Effector CD8-positive, alpha-beta T cell (primary cell): ENCODE data around the gene ST6GALNAC6.
"Not testable (repeated sequence)": the region's sequence is repeated elsewhere in the genome, so short reads cannot be mapped to it uniquely, and the experiment has no call there.

ENCODE experiments used
- DNase-seq: peaks from one replicate; lab custom pipeline; 2025; lab: John Stamatoyannopoulos, UW

The ST6GALNAC6 gene

DNA sequence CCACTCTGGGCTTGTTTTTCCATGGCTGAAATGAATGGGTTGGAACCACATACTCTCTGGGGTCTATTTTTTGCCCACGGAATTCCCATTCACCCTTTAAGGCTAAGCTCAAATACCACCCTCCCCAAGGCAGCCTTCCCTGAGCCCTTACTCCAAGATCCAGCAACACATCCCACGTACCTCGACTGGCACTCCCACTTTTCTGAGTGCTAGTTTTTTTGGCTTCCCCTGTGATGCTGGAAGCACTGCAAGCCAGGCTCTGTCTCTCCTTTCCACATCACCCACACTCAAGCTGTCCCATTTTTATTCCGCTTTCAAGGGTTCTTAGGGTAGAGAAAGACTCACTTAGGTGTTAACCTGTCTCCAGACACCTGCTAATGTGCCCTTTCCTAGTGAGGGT lies 6.0 kb downstream of the ST6GALNAC6 start:
- no peak for DNase-seq

DNA sequence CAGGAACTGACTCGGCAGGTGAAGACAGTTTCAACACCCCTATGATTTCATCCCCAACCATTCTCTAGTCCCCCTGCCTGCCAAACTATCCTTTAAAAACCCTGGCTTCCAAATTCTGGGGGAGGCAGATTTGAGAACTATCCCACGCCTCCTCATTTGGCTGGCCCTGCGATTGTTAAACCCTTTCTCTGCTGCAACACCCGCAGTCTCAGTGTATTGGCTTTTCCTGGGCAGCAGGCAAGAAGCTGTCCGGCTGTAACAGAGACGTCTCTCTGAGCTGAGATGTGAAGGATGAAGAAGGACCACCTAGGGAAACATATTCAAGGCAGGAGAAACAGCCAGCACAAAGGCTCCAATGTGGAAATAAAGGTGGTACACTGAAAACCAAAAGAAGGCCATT lies 6.6 kb downstream of the ST6GALNAC6 start:
- DNase-seq, result no peak

DNA sequence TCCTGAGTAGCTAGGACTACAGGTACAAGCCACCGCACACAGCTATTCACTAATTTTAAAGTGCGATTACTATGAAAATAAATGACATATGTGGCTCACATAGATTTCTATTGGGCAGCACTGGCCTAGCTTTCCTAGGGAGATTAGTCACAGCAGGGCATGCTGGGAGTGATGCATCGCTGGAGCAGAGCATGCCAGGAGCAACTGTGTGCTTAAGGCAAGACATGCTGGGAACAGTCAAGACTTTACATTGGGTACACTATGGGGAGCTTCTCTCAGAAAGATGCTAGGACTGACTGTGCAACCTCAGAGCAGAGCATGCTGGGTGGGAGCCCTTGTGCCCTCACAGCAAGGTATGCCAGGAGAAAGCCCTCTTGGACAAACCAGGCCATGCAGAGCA lies 9.3 kb downstream of the ST6GALNAC6 start:
- DNase-seq, result no peak

DNA sequence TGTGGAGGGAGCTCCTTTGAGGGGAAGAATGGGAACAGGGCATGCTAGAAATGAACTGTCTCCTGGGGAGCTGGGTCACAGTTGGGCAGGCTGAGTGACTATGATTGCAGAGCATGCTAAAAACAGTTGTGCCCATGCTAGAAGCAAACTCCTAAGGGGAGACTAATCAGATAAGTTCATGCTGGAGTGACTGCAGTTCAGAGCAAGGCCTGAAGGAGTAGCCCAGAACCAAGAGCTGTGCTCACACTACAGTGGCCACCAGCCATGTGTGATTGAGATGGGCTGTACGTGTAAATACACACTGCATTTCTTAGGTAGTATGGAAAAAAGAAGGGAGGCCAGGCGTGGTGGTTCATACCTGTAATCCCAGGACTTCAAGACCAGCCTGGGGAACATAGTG lies 11.6 kb downstream of the ST6GALNAC6 start:
- DNase-seq, result no peak

DNA sequence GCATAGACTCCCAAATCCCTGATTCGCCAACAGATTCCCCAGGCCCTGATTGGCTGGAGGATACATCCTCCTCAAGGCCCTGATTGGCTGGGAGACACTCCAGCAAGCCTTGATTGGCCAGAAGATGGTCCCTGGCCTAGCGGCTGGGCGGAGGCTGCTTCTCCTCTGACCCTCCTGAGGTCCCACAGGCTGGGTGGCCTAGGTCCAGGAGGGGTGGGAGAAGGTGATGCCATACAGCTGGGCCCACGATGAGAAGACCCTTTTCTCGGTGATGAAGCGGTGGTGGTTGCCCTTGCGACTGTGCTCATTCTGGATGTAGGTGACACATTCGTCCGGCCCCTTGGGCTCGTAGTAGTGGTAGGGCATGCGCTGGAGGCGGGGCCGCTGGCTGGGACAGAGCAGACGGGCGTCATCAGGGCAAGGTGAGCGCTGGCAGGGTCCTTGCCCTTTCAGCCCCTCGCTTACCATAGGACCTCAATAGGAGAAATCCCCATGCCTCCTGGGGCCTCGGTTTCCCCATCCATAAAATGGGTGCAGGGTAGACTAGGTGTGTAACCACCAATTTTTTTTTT lies 12.9 kb downstream of the ST6GALNAC6 start:
- no peak for DNase-seq

DNA sequence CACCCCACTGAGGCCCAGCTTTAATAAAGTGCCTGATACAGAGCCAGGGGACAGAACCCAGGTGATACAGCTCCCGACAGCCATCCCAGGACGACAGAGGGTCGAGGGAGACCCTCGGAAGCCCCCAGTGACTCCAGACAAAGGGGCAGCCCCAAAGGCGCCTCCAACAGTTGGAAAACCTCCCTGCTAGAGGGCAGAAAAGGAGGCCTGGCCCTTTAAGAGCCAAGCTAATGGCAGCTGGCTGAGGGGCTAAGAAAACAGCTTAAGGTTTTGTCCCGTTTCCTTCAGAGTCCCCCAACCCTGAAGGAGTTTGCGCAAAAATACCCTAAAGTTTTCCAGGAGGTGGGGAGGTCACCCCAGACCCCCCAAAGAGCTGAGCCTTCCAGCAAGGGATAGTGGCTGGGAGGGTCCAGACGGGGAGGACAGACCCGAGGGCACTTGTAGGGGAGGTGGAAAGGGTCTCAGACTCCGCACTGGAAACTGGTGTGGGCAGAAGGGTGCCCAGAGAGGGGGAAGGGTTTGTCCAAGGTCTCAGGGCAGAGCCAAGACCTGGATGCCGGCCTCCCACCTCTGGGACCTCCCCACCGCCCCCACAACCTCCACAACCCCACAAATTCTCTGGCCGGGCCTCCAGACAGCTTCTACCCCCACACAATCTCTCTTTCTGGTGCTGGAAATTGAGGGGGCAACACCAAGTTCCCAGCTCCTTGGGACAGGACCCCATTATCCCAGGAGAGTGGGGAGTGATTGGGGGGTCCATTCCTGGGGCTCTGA lies 13.7 kb downstream of the ST6GALNAC6 start:
- no peak for DNase-seq

DNA sequence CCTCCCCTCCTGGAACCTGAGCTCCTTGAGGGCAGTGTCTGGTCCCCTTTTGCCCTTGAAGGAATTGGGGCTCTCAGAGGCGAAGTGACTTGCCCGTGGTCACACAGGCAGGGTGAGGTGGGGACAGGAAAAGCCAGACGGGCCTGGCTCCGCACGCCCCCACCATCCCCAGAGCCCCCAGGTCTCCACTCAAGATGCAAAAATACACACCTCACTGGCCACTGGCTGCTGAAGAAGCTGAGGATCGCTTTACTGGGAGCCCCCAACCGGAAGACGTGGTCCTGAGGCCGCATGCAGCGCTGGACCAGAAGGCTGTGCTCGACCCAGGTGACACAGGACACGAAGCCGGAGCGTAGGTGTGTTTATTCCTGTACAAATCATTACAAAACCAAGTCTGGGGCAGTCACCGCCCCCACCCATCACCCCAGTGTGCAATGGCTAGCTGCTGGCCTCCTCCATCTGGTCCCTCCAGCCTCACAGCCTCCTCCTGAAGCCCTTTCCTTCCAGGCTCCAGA lies 14.4 kb downstream of the ST6GALNAC6 start:
- no peak for DNase-seq

DNA sequence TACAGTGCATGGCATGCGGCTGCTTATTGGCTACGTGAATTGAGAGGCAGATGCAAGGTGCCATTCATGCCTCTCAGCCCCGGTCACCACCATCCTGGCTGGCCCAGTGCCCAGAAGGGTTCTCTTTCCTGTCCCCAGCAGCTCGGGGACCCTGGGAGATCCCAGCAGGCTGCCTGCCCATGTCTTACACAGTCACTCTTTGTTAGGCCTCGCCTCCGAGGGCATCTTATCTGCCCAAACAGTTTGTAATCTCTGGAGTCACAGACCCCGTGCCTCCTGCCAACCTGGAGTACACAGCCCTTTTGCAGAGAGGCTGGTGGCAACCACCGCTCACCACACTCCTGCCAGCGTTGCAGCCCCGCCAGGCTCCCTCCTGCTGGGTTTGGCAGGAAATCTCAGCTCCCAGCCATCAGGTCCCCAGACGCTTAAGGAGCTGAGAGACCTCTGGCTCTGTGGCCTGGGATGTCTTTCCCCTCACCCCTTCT lies 14.9 kb downstream of the ST6GALNAC6 start:
- no peak for DNase-seq

DNA sequence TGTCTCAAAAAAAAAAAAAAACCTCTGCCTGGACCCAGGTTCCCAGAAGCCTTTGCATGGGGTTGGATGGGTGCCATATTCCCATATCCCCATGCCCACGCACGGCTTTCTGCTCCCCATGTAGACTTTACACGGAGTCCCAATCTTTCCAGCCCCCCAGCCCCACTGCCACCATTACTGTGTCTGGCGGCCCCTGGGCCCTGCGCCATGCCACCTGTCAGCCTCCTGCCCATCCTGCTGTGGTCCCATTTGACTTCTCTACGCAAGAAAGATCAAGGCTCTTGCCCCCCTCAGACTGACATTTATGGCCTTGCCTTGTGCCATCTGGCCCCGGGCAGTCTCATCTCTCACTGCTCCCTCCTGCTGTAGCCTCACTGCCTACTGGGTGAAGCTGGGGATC lies 15.4 kb downstream of the ST6GALNAC6 start:
- DNase-seq, result no peak

DNA sequence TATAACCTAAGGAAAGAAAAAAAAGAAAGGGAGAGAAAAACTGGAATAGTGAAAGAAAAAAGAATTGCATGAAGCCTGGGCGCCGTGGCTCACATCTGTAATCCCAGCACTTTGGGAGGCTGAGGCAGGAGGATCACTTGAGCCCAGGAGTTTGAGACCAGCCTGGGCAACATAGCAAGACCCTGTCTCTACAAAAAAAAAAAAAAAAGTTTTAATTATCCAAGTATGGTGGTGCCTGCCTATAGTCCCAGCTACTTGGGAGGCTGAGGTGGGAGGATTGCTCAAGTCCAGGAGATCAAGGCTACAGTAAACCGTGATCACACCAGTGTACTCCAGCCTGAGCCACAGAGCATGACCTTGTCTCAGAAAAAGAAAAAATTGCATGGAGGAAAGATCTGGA lies 17.7 kb downstream of the ST6GALNAC6 start:
- not testable (repeated sequence) for DNase-seq

DNA sequence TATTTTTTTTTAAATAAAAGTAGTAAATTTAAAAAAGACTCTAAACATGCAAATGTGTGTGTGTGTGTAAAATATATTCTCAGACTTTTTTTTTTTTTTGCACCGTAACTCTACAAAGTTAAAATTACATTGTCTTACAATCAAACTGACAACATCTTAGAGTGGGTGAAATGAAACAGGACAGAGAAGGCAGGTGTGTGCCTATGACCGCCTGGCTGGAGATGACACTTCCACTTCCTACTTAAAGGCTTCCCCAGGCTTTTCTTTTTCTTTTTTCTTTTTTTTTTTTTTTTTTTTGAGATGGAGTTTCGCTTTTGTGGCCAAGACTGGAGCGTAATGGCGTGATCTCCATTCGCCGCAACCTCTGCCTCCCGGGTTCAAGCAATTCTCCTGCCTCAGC lies 19.3 kb downstream of the ST6GALNAC6 start:
- no peak for DNase-seq

DNA sequence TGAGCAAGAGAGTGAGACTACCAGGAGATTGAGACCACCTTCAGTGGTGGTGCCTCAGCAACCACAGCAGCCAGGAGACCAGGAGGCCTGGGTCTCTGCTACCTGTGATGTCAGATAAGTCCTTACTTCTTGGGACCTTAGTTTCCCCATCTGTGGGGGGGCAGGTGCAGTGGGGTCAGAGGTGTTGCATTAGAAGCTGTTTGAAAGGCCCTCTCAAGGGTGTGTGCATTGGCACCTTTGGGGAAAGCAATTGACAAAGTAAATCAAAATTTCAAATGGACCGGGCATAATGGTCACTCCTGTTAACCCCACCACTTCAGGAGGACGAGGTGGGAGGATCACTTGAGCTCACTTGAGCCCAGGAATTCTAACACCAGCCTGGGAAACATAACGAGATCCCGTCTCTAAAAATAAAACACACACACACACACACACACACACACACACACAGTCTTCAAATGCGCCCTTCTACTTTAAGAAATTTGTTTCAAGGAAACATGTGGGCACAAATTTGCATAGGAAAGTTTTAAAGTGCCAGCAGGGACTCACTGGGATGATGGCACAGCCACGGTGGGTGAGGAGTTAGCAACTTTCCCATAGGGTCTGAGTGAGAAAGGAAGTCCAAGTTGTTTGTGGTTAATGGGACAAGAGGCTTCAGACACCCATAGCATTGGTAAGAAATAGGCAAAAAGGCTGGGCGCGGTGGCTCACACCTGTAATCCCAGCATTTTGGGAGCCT lies 20.6 kb downstream of the ST6GALNAC6 start:
- DNase-seq, result no peak

DNA sequence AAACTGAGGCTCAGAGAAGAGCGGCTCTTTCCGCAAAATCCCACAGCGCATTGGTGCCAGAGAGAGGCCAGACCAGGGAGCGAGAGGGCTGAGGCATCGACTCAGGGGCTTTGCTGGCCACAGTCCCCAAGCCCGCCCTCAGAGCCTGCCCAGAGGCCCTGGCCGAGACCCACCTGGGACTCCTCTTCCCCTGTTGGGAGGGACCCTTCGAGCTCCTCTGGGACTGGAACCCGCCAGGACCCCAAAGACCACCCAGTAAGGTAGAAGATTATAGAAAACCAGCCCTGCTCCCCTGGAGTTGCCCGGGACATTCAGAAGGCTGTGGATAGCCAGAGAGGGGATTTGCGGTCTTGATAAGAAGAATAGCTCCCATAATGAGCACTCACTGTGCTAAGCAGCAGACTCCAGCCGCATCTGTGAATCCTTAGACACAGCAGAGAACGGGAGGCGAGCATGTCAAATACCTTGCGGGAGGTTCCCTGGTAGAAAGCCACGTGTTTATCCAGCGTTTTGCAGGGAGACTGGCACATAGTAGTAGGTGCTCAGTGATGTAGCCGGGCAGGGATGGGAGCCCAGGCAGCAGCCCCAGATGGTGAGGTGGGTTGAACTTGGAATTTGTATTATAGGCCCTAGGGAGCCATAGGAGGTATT lies 21.3 kb downstream of the ST6GALNAC6 start:
- DNase-seq, result no peak

DNA sequence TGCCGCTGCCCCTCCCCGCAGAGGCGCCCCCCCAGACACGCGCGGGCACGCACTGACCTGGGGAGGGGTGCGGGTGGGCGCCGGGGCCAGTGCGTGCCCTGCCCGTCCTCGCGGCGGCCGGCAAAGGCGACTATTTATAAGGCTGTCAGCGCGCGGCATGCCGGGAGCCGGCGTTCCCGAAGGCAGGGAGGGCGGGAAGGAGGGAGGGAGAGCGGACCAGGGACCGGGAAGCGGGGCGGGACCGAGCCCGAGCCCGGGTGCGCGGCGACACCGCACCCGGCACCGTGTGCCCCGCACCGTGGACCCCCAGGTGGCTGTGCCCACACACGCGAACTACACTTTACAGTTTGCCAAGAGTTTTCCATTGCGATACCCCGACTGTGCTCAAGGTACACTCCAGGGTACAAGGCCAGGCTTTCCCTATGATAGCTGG lies 21.8 kb downstream of the ST6GALNAC6 start, which contains the start of gene AK1:
TSS of gene AK1 (minus strand) at position 110 of the 433 bp plus-strand sequence. CDS start 3,058 bp downstream, outside the sequence.
- DNase-seq, result no peak

DNA sequence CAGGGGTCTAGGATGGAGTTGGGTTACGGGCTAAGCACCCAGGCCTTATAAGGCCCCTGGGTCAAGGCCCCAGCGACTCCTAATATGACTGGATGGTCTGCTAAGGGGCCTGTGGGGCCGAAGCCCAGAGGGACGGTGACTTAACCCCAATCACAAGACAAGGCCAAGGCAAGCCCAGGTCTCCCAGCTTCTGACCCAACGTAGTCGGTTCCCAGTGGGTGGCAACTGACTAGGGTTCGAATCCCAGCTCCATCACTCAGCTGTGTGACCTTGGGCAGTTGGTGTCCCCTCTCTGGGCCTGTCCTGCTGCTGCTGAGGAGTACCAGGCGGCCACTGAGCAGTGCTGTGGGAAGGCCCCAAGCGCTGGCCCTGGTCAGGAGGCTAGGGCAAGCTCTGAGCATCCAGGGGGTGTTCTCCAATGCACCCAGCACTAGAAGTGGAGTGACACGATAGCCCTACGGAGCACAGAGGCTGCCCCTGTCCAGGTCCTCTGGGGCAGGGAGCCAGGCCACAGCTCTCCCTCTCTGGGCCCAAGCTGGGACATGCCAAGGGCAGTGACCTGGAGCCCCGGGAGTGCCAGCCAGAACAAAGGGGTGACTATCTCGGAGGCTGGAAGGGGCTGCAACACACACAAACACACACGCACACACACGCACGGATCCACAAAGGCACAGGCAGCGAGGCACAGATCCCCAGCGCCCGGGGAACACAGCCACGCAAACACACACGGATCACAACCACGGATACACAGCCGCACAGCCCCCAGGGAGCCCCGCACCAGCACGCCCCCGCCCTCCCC lies 22.4 kb downstream of the ST6GALNAC6 start:
- no peak for DNase-seq

DNA sequence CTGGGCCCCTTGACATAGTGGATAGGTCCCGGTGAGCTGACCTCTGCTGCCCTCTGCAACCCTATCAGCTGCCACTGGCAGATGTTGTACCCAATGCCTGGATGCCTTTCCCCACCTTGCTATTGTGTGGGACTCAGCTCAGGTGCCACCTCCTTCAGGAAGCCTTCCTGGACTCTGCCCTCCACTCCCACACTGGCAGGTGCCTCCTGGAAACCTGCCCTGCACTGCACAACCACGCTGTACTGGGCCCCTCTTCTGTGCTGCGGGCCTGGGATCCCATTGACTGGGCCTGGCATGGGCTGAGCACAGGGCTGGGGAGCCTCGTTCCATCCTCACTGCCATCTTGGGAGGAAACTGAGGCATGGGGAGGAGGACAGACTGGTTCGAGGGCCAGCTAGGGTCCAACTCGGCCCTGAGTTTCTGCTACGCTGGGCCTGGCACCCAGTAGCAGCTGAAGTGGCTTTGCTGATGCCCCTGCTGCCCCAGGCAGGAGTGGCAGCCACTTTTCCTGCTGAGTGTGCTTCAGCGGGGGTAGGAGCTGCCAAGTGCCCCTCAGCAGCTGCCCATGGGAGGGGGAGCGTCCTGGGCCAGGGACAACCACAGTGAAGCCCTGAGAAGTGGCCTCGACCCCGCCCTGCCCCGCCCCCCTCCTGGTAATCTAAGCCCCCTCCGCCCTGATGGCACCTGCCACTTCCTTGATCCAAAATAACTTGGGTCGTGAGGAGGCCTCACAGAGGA lies 23.2 kb downstream of the ST6GALNAC6 start:
- DNase-seq, result no peak

DNA sequence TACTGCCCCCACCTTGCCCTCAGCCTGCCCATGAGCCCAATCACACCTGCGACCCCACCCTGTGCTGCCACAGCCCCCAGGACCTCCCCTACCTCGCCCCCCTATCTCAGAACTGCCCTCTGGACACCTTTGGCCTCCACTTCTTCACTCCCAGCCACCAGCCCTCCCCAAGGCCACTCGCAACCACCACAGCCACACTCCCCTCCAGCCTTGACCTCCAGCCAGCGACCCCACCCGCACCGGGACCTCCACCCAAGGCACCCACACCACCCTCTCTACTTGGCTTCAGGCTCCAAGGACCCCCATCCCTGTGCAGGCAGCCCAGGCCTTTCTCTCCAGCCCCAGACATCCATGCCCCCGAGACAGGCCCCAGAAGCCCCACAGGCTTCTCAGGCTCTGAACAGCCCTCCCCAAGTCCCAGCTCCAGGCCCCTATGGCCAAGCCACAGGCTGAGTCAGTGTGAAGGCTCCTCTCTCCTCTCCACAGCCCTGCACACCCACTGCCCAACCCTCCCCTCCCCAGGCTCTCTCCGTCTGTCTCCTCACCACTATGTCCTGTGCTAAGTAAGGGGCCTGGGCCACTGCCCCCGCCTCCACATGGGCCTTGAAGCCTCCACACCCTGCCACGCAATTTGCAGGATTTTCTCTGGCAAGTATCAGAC lies 24.0 kb downstream of the ST6GALNAC6 start:
- no peak for DNase-seq

DNA sequence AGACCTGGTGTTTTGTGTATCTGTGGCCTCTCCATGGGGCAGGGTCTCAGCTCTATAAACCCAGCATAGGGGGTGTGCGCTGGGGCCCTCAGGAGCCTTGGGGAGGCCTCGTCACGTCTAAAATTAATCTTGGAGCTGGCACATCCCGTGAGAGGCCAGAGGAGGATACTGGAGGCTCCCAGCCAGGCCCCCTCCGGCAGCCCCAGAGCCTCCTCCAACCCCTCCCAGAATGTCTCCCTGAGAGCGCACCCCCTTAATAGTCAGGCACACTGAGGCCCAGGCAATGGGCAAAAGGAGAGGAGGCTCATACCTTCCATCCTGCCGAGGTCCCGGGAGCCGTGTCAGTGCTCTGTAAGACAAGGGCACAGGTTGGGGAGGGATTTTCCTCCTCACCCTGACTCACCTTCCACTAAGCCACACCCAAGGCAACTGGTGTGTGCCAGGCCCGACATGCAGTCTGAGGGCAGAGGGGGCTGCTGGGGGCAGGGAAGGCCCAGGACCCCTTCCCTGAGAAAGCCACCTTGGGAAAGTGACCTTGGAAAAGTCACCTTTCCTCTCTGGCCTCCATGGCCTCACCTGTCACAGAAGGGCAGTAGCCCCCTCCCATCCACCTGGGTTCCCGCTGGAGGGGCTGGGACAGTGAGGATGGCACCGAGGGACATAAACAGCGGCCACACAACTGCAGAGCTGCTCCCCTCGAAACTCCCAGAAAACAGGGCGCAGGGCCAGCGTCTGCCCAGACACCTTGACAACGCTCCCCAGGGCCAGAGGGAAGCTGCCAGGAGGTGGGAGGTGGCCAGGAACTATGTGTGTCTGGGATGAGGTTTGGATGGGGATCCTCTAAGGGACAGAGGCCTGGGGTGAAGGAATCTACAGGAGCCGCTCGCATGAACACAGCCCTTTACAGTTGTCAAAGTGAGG lies 24.8 kb downstream of the ST6GALNAC6 start:
- no peak for DNase-seq

DNA sequence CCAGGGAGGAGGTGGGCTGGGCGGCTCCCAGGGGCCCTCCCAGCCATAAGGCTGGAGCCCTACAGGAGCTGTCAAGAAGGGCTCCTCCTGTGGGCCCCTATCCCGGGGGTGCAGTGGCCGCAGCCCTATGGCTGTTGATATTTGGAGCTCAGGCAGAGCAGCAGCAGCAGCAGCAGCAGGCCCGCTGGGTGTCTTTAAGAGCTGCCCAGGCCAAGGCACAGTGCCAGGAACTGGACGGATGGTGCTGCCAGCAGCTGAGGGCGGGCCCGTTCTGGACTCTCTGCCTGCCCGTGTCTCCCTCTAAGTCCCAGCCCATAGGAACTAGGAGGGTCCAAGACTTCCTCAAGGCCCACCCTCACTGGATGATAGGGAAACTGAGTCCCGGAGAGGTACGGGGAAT lies 25.5 kb downstream of the ST6GALNAC6 start:
- DNase-seq, result no peak
